GM12878 (cell line): ENCODE measurements around the gene CTNNA3. TPM values are rescaled to one million over a fixed set of nuclear protein-coding genes. Genes with fewer than 3 reads are reported as not detected.

ENCODE experiments used
- ATAC-seq: fragments of 200-7000 bp; cut with Tn5 transposase; 3 replicates; pipeline ENCODE4 v1.9.1; 2020; ENCODE audit warnings: mild to moderate bottlenecking, moderate library complexity
- BruUV-seq: library from RNA; stranded (reverse); fragments of 400-500 nt; replicated peaks from 2 replicates; lab custom pipeline; 2021; lab: Mats Ljungman, UMichigan
- CTCF ChIA-PET: fragments of 300-600 bp; sonication (Branson Sonifier 250); formaldehyde crosslinking; extraction: SDS; loops from one replicate; lab custom pipeline; 2021; ENCODE audit warnings: inconsistent platforms; lab: Yijun Ruan, JAX
- POLR2A ChIA-PET: fragments of 350-600 bp; formaldehyde crosslinking; extraction: SDS; loops from one replicate; lab custom pipeline; 2021; ENCODE audit warnings: inconsistent platforms; lab: Charles Lee
- RAD21 ChIA-PET: fragments of 300-600 bp; sonication (Branson Sonifier 250); formaldehyde crosslinking; loops from one replicate; lab custom pipeline; 2023; ENCODE audit warnings: antibody characterized with exemption; ENCODE audit not compliant: unreplicated experiment; lab: Charles Lee
- SMC1A ChIA-PET: fragments of 300-600 bp; sonication (Branson Sonifier 250); formaldehyde crosslinking; loops from one replicate; lab custom pipeline; 2023; ENCODE audit not compliant: unreplicated experiment, uncharacterized antibody; lab: Charles Lee
- DNase-seq: peaks from one replicate; pipeline ENCODE4 v3.0.0-alpha.2; 2011; ENCODE audit warnings: low read depth, low spot score
- FAIRE-seq: peaks from 3 replicates; lab custom pipeline; 2011; peaks lifted over from hg19 to GRCh38; lab: Jason Lieb, UNC
- H2AFZ ChIP-seq: 2 replicates; pipeline ENCODE4 v1.6.0; 2011; ENCODE audit warnings: low read depth, low read length, control low read depth; ENCODE audit not compliant: control insufficient read depth
- H3K27ac ChIP-seq: 2 replicates; pipeline ENCODE4 v1.5.1; 2011; ENCODE audit warnings: control low read depth; ENCODE audit not compliant: control insufficient read depth, insufficient read depth
- H3K27me3 ChIP-seq, 2 experiments: replicated peaks in 1 of 2; 2 replicates each; pipeline versions ENCODE4 v1.6.0 to v1.6.1; 2011; ENCODE audit warnings: low read length in 1 of 2; ENCODE audit not compliant: control insufficient read depth in 2 of 2, insufficient read depth in 2 of 2
- H3K36me3 ChIP-seq, 2 experiments: 2 replicates each; pipeline ENCODE4 v1.5.1; 2011; ENCODE audit warnings: low read length in 1 of 2; ENCODE audit not compliant: control insufficient read depth in 2 of 2, insufficient read depth in 2 of 2
- H3K4me1 ChIP-seq: 2 replicates; pipeline ENCODE4 v1.6.1; 2011; ENCODE audit warnings: mild to moderate bottlenecking, low read length, moderate library complexity, mixed read lengths; ENCODE audit not compliant: control insufficient read depth, insufficient read depth
- H3K4me2 ChIP-seq: 2 replicates; pipeline ENCODE4 v1.6.0; 2011; ENCODE audit warnings: control low read depth; ENCODE audit not compliant: control insufficient read depth, insufficient read depth
- H3K4me3 ChIP-seq: fragments of 200-600 bp; sonication (generic); 2 replicates; pipeline ENCODE4 v1.5.1; 2016
- H3K79me2 ChIP-seq: 2 replicates; pipeline ENCODE4 v1.6.0; 2011; ENCODE audit warnings: low read length; ENCODE audit not compliant: control insufficient read depth, insufficient read depth
- H3K9ac ChIP-seq: 2 replicates; pipeline ENCODE4 v1.8.0; 2011; ENCODE audit warnings: low read length, control low read depth, mixed read lengths; ENCODE audit not compliant: control insufficient read depth, insufficient read depth
- H3K9me3 ChIP-seq: replicated peaks from 3 replicates; pipeline ENCODE4 v1.5.1; 2011; ENCODE audit warnings: mild to moderate bottlenecking, low read length; ENCODE audit not compliant: control insufficient read depth, insufficient read depth
- H4K20me1 ChIP-seq: 2 replicates; pipeline ENCODE4 v1.6.0; 2011; ENCODE audit not compliant: control insufficient read depth, insufficient read depth
- BCL11A ChIP-seq: IDR thresholded peaks from 2 replicates; pipeline ENCODE4 v1.6.1; 2011; ENCODE audit warnings: low read depth, low read length
- CEBPB ChIP-seq, 2 experiments: fragments of 150-350 bp in 1 of 2; IDR thresholded peaks; 2 replicates each; pipeline ENCODE4 v1.6.1; 2012 to 2014; ENCODE audit warnings: low read depth in 2 of 2, low read length in 2 of 2, borderline replicate concordance in 1 of 2, inconsistent platforms in 1 of 2
- CHD2 ChIP-seq: IDR thresholded peaks from 2 replicates; pipeline ENCODE4 v1.6.1; 2011; ENCODE audit warnings: low read depth, low read length, improper control_type of control experiment, borderline replicate concordance
- CREM ChIP-seq: IDR thresholded peaks from 2 replicates; pipeline ENCODE4 v1.6.1; 2014; ENCODE audit warnings: antibody characterized with exemption, low read depth
- HCFC1 ChIP-seq: fragments of 150-350 bp; IDR thresholded peaks from 2 replicates; pipeline ENCODE4 v1.6.1; 2014; ENCODE audit warnings: low read length
- MAX ChIP-seq: IDR thresholded peaks from 2 replicates; pipeline ENCODE4 v1.6.1; 2012; ENCODE audit warnings: low read depth, low read length, improper control_type of control experiment
- MLLT1 ChIP-seq: fragments of 450-650 bp; IDR thresholded peaks from 2 replicates; pipeline ENCODE4 v1.6.1; 2016; ENCODE audit warnings: mild to moderate bottlenecking
- NR2F1 ChIP-seq: fragments of 450-650 bp; conservative IDR thresholded peaks from 2 replicates; pipeline ENCODE4 v1.6.1; 2017; ENCODE audit warnings: mild to moderate bottlenecking
- POU2F2 ChIP-seq: IDR thresholded peaks from 3 replicates; pipeline ENCODE4 v1.6.1; 2011; ENCODE audit warnings: low read depth, mild to moderate bottlenecking, low read length, borderline replicate concordance
- RAD51 ChIP-seq: fragments of 450-650 bp; IDR thresholded peaks from 2 replicates; pipeline ENCODE4 v1.6.1; 2016; ENCODE audit warnings: moderate library complexity, mild to moderate bottlenecking, inconsistent platforms
- RBBP5 ChIP-seq: fragments of 200-600 bp; sonication (generic); conservative IDR thresholded peaks from 2 replicates; pipeline ENCODE4 v1.6.1; 2016
- RCOR1 ChIP-seq: conservative IDR thresholded peaks from 2 replicates; pipeline ENCODE4 v1.6.1; 2012; ENCODE audit warnings: low read depth, low read length, improper control_type of control experiment
- RUNX3 ChIP-seq: IDR thresholded peaks from 2 replicates; pipeline ENCODE4 v1.6.1; 2012; ENCODE audit warnings: low read length, inconsistent platforms
- SMC3 ChIP-seq: IDR thresholded peaks from 2 replicates; pipeline ENCODE4 v1.6.1; 2011; ENCODE audit warnings: low read length, improper control_type of control experiment, borderline replicate concordance
- WRNIP1 ChIP-seq: IDR thresholded peaks from 2 replicates; pipeline ENCODE4 v1.6.1; 2011; ENCODE audit warnings: low read depth, low read length, improper control_type of control experiment, borderline replicate concordance
- ZNF687 ChIP-seq: fragments of 450-650 bp; IDR thresholded peaks from 2 replicates; pipeline ENCODE4 v1.6.1; 2017; ENCODE audit warnings: mild to moderate bottlenecking, moderate library complexity
- ZZZ3 ChIP-seq: IDR thresholded peaks from 2 replicates; pipeline ENCODE4 v1.6.1; 2011; ENCODE audit warnings: low read depth; ENCODE audit not compliant: control insufficient read depth, insufficient read length
- WGBS: methylation state at CpG from one replicate; pipeline ENCODE4 v1.1.6; 2016; ENCODE audit warnings: low lambda C conversion rate; ENCODE audit not compliant: insufficient replicate concordance, insufficient coverage; ENCODE audit errors: missing lambda C conversion rate; 5-methylcytosine and 5-hydroxymethylcytosine counted together
- in situ Hi-C: fragments of 300-500 bp; cut with MboI; formaldehyde crosslinking; loops from 9 replicates; pipeline ENCODE4 v1.14.3; 2018; ENCODE audit warnings: mixed read lengths
- intact Hi-C: fragments of 100-400 bp; cut with micrococcal nuclease; formaldehyde crosslinking; loops from one replicate; pipeline ENCODE4 v1.14.2; 2022; ENCODE audit not compliant: unreplicated experiment
- polyA plus RNA-seq, 11 experiments: library from polyadenylated mRNA; depleted of rRNA in 4 of 11; unstranded in 6 of 11; stranded (reverse) in 5 of 11; fragments of >200 nt; fragmentation: Nextera tagmentation in 4 of 11; fragmentation: Illumina TruSeq in 1 of 11; extraction: Ambion mirVana in 4 of 11; extraction: Trizol in 1 of 11; gene quantifications; 1 replicate in 1 of 11; 2 replicates in 10 of 11; pipeline versions ENCODE4 v1.2.1 to v1.2.3, GENCODE V29; 2011 to 2016; ENCODE audit warnings: inconsistent platforms in 2 of 11, missing spikeins in 2 of 11, low read depth in 1 of 11
- total RNA-seq, 4 experiments: library from RNA; depleted of rRNA in 3 of 4; stranded (reverse); fragments of >200 nt in 3 of 4; fragmentation: Illumina TruSeq in 1 of 4; extraction: Trizol in 1 of 4; gene quantifications; 2 replicates each; pipeline versions ENCODE4 v1.2.1 to v1.2.3, GENCODE V29; 2013 to 2021

CTNNA3 gene
- total and polyA plus RNA-seq, 10 of the 15 experiments (the other 5 are each of a cell fraction or from before 2014, with no cell fraction given): under 0.01 to 4.5 (median 0.22) TPM; not detected in 2

GRCh38 chr10:66964946-66965345 is 731.0 kb downstream of the CTNNA3 start:
- Histone ChIP-seq H3K9me3 (no peaks in the 10 kb centered on the region), H3K4me2 (no peak overlapping the region), H3K79me2 (no peaks in the 10 kb centered on the region), H2AFZ (no peak overlapping the region), H3K4me1 (no peaks in the 10 kb centered on the region), H3K36me3 (no peaks in the 10 kb centered on the region), H3K4me3 (no peak overlapping the region), H3K27ac (no peak overlapping the region), H4K20me1 (no peaks in the 10 kb centered on the region), H3K27me3 (no peaks in the 10 kb centered on the region), H3K9ac (no peak overlapping the region)
- ChIA-PET RAD21 (interaction anchor here (0.7 kb wide), 1 partner anchor 555 kb away, joined by 3 read pairs; no protein-coding TSS in a partner anchor), CTCF (no interaction called here), SMC1A (interaction anchor here (1.0 to 1.6 kb wide), 2 partner anchors 9 to 556 kb away, joined by 3 to 4 read pairs; no protein-coding TSS in a partner anchor), POLR2A (no interaction called here)
- WGBS: 1% methylated on average over 4 of the region's 4 CpGs
- in situ Hi-C loops: no loop called here
- no TSS peak for BruUV-seq
- ATAC-seq (no peak), DNase-seq (no peak), FAIRE-seq (no peak)
- TF ChIP-seq ZNF687 (no peak), RBBP5 (no peak), WRNIP1 (no peak), MLLT1 (no peak), CREM (no peak), HCFC1 (no peak), ZZZ3 (no peak), RUNX3 (no peak), CHD2 (no peak), BCL11A (no peak), RCOR1 (no peak), POU2F2 (no peak), MAX (no peak), SMC3 (no peak), RAD51 (no peak), NR2F1 (no peak), CEBPB (IDR thresholded peaks at IDR 0.05; ENCODE audit: borderline replicate concordance in 1 of 2, low read depth in 2 of 2, low read length in 2 of 2) (no peak)
- intact Hi-C loops: no loop called here
